Vagina (tissue), 2 donors: ENCODE measurements around the gene SELE. TPM values are rescaled to one million over a fixed set of nuclear protein-coding genes. Genes with fewer than 3 reads are reported as not detected.

Experiments used
- DNase-seq, 2 donors: peaks; one replicate each; pipeline ENCODE4 v3.0.0-alpha.2; 2017; ENCODE audit errors: extremely low spot score in 2 of 2
- H3K27ac ChIP-seq: fragments of 200-600 bp; sonication (generic); one replicate; pipeline ENCODE4 v1.5.1; 2019
- H3K27me3 ChIP-seq: fragments of 200-600 bp; sonication (generic); one replicate; pipeline ENCODE4 v1.5.1; 2019
- H3K36me3 ChIP-seq, 2 donors: fragments of 200-600 bp; sonication (generic); one replicate each; pipeline ENCODE4 v1.5.1; 2017 to 2019
- H3K4me1 ChIP-seq: fragments of 200-600 bp; sonication (generic); one replicate; pipeline ENCODE4 v1.5.1; 2019
- H3K4me3 ChIP-seq, 2 donors: fragments of 200-600 bp; sonication (generic); 1 replicate in 1 of 2; 2 replicates in 1 of 2; pipeline ENCODE4 v1.5.1; 2016 to 2019
- H3K9me3 ChIP-seq: fragments of 200-600 bp; sonication (generic); one replicate; pipeline ENCODE4 v1.5.1; 2019
- POLR2A ChIP-seq, 2 donors: fragments of 450-650 bp; IDR thresholded peaks; one replicate each; pipeline ENCODE4 v1.6.1; 2017; ENCODE audit warnings: antibody characterized with exemption in 2 of 2, mild to moderate bottlenecking in 2 of 2, moderate library complexity in 2 of 2
- POLR2AphosphoS5 ChIP-seq, 2 donors: sonication (generic); formaldehyde crosslinking; IDR thresholded peaks; one replicate each; pipeline ENCODE4 v1.9.0; 2017; ENCODE audit warnings: antibody characterized with exemption in 2 of 2, mild to moderate bottlenecking in 2 of 2, low read depth in 1 of 2; ENCODE audit not compliant: insufficient read depth in 1 of 2
- intact Hi-C: fragments of 100-400 bp; cut with DNase I; formaldehyde crosslinking; loops from one replicate; pipeline ENCODE4 v1.15.1; 2023
- total RNA-seq: library from RNA; depleted of rRNA; stranded (reverse); fragments of >200 nt; gene quantifications from one replicate; pipeline ENCODE4 v1.2.3, GENCODE V29; 2016
- TF ChIP-seq, protein P1 (sequence below), 3 experiments: fragments of 450-650 bp in 2 of 3; fragments of 200-600 bp in 1 of 3; sonication (generic) in 1 of 3; IDR thresholded peaks; one replicate each; pipeline ENCODE4 v1.5.1; 2017 to 2019; ENCODE audit warnings: antibody characterized with exemption in 3 of 3, mild to moderate bottlenecking in 2 of 3, moderate library complexity in 2 of 3

SELE gene
- total RNA-seq, 1 donor from 2014 or later, result 11.5 TPM

DNA sequence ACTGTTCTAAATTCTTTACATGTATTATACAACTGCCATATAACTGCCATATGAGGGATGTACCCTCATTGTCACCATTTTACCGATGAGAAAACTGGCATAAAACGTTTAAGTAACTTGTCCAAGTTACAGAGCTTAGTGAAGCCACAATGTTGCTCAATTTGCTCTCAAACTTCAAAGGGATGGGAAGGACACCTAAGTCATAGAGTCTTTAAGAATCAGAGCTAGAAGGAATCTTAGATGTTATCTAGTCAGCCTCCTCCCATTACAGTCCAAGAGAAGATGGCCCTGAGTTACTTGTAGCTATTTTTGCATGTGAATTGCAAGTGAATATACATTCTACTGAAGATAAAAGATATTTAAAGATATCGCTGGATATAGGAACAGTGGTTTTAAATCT is 54.2 kb downstream of the SELE start:
- Histone ChIP-seq H3K27me3 (no peaks in the 10 kb centered on the region), H3K4me1 (no peaks in the 10 kb centered on the region), H3K9me3 (no peaks in the 10 kb centered on the region), H3K4me3 (no peak overlapping the region), H3K27ac (no peak overlapping the region), H3K36me3 (no peaks in the 10 kb centered on the region)
- intact Hi-C loops, result no loop called here
- no peak for DNase-seq
- TF ChIP-seq POLR2AphosphoS5 (IDR thresholded peaks at IDR 0.05; ENCODE audit: insufficient read depth in 1 of 2, low read depth in 1 of 2) (no peak), POLR2A (IDR thresholded peaks at IDR 0.05) (no peak)
- TF ChIP-seq, protein P1, sequence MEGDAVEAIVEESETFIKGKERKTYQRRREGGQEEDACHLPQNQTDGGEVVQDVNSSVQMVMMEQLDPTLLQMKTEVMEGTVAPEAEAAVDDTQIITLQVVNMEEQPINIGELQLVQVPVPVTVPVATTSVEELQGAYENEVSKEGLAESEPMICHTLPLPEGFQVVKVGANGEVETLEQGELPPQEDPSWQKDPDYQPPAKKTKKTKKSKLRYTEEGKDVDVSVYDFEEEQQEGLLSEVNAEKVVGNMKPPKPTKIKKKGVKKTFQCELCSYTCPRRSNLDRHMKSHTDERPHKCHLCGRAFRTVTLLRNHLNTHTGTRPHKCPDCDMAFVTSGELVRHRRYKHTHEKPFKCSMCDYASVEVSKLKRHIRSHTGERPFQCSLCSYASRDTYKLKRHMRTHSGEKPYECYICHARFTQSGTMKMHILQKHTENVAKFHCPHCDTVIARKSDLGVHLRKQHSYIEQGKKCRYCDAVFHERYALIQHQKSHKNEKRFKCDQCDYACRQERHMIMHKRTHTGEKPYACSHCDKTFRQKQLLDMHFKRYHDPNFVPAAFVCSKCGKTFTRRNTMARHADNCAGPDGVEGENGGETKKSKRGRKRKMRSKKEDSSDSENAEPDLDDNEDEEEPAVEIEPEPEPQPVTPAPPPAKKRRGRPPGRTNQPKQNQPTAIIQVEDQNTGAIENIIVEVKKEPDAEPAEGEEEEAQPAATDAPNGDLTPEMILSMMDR (IDR thresholded peaks at IDR 0.05), result no peak

DNA sequence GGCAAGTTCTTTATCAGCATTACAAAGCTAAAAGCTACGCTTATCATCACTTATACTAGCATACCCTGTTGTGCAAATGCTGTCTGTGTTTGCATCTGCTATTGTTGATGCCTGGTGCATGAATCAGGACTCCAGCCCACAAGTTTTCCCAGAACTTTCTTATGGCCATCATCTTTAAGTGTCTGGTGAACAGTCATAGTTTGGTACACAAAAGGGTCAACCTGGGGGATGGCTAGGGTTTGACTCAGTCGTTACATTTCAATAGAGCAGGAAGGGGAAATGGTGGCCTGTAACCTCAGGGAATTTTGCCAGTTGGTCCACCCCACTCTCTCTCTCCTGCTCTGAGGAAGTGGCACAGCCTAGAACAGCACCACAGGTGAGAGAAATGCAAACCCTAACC is 57.9 kb downstream of the SELE start:
- no peaks in the 10 kb centered on the region for H3K4me1 ChIP-seq
- H3K9me3 ChIP-seq, result no peaks in the 10 kb centered on the region
- TF ChIP-seq, protein P1 (IDR thresholded peaks at IDR 0.05), result no peak
- TF ChIP-seq POLR2AphosphoS5 (IDR thresholded peaks at IDR 0.05; ENCODE audit: insufficient read depth in 1 of 2, low read depth in 1 of 2) (no peak), POLR2A (IDR thresholded peaks at IDR 0.05) (no peak)
- H3K4me3 ChIP-seq, result no peak overlapping the region
- intact Hi-C loops, result no loop called here
- DNase-seq, result no peak
- H3K36me3 ChIP-seq, result no peaks in the 10 kb centered on the region
- no peaks in the 10 kb centered on the region for H3K27me3 ChIP-seq
- H3K27ac ChIP-seq, result no peak overlapping the region

Other genes with a start within 250 kb of the SELE start
- gene SLC19A2, start 248.1 kb downstream of the SELE start, total RNA-seq, result 21.1 TPM
- 3.9 TPM for gene F5, start 147.6 kb downstream of the SELE start, total RNA-seq
- gene SELP, start 104.0 kb downstream of the SELE start, total RNA-seq, result 8.8 TPM
- gene SELL, start 22.5 kb downstream of the SELE start, total RNA-seq, result not detected
- gene METTL18, start 60.8 kb upstream of the SELE start, total RNA-seq, result 3.2 TPM
- gene SCYL3, start 159.8 kb upstream of the SELE start, total RNA-seq, result 11.8 TPM